ENCODE data around the gene TMPRSS2.

The TMPRSS2 gene

GRCh38 chr21:41507521-41508414, at the start of gene TMPRSS2:
Gene TMPRSS2, minus strand, starts transcription at chr21:41508158. Its CDS starts 10,025 bp downstream, at chr21:41498133.
- no peak for DNase-seq (ENCODE audit: low read depth)

GRCh38 chr21:41555057-41555456, 47.1 kb upstream of the TMPRSS2 start:
- DNase-seq (ENCODE audit: low read depth) = no peak

- no peak for DNase-seq (ENCODE audit: low read depth)
Observed at GRCh38 chr21:41552254-41552653, 44.3 kb upstream of the TMPRSS2 start.

- no peak for DNase-seq (ENCODE audit: low read depth)
Observed at GRCh38 chr21:41548781-41549180, 40.8 kb upstream of the TMPRSS2 start.

GRCh38 chr21:41547111-41547510, 39.2 kb upstream of the TMPRSS2 start:
- no peak for DNase-seq (ENCODE audit: low read depth)

- no peak for DNase-seq (ENCODE audit: low read depth)
Observed at GRCh38 chr21:41545500-41546359, 37.8 kb upstream of the TMPRSS2 start.

- no peak for DNase-seq (ENCODE audit: low read depth)
Observed at GRCh38 chr21:41542727-41543126, 34.8 kb upstream of the TMPRSS2 start.

GRCh38 chr21:41537356-41537755, 29.4 kb upstream of the TMPRSS2 start:
- DNase-seq (ENCODE audit: low read depth) = no peak

GRCh38 chr21:41536827-41537103, 28.8 kb upstream of the TMPRSS2 start:
- no peak for DNase-seq (ENCODE audit: low read depth)

- no peak for DNase-seq (ENCODE audit: low read depth)
Observed at GRCh38 chr21:41536076-41536826, 28.3 kb upstream of the TMPRSS2 start.

- no peak for DNase-seq (ENCODE audit: low read depth)
Observed at GRCh38 chr21:41530366-41530765, 22.4 kb upstream of the TMPRSS2 start.

- no peak for DNase-seq (ENCODE audit: low read depth)
Observed at GRCh38 chr21:41529769-41530168, 21.8 kb upstream of the TMPRSS2 start.

GRCh38 chr21:41526478-41527087, 18.6 kb upstream of the TMPRSS2 start:
- no peak for DNase-seq (ENCODE audit: low read depth)

- DNase-seq (ENCODE audit: low read depth) = no peak
Observed at GRCh38 chr21:41523175-41523574, 15.2 kb upstream of the TMPRSS2 start.

GRCh38 chr21:41521489-41522027, 13.6 kb upstream of the TMPRSS2 start:
- DNase-seq (ENCODE audit: low read depth) = no peak

GRCh38 chr21:41520560-41521442, 12.8 kb upstream of the TMPRSS2 start:
- DNase-seq (ENCODE audit: low read depth) = no peak

GRCh38 chr21:41519806-41520559, 12.0 kb upstream of the TMPRSS2 start:
- DNase-seq (ENCODE audit: low read depth) = no peak

- DNase-seq (ENCODE audit: low read depth) = no peak
Observed at GRCh38 chr21:41518757-41519156, 10.8 kb upstream of the TMPRSS2 start.

- DNase-seq (ENCODE audit: low read depth) = no peak
Observed at GRCh38 chr21:41511858-41512257, 3.9 kb upstream of the TMPRSS2 start.

GRCh38 chr21:41510500-41510899, 2.5 kb upstream of the TMPRSS2 start:
- no peak for DNase-seq (ENCODE audit: low read depth)
